HG02759 (cell line): ENCODE measurements around the gene DDX49.

Experiments
- ATAC-seq: cut with Tn5 transposase; IDR thresholded peaks from one replicate; pipeline ENCODE4 v1.9.1; 2021; ENCODE audit warnings: mild to moderate bottlenecking, moderate library complexity; ENCODE audit not compliant: unreplicated experiment

The DDX49 gene

DNA sequence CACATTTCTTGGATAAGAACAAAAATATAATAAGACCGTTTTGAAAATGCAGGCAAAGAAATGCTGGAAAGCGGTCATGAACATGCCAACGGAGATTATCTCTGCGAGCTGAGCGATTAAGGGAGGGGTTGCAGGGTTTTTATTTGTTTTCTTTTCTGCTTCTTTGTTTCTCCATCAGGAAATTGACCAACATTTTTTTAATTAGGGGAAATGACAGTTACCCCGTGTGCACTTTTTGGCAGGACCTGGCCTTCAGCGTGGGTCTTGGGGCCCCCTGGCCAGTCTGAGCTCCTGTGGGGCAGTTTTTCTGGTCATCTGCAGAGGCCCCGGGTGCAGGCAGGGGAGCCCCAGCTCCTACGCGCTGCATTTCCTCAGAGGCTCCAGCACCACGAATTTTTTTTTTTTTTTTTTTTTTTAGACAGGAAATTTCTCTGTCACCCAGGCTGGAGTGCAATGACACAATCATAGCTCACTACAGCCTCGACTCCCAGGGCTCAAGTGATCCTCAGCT, 52.8 kb downstream of the DDX49 start:
- ATAC-seq: no peak

- ATAC-seq: no peak
Observed at GRCh38 chr19:18972851-18973250, 53.3 kb downstream of the DDX49 start.

- no peak for ATAC-seq
Observed at GRCh38 chr19:18975011-18975410, 55.5 kb downstream of the DDX49 start.

DNA sequence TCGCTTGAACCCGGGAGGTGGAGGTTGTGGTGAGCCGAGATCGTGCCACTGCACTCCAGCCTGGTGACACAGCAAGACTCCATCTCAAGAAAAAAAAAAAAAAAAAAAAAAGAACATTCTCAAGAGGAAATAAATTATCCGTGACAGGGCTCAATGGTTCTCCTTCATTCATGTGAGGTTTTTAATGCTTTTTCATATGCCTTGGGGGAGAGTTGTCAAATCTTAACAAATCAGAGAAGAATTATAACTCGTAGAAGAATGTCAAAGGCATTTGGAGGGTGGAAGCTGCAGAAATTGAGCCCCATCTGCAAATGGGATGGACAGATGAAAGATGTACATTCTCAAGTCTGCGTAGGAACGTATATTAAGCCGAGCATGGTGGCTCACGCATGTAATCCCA, 56.4 kb downstream of the DDX49 start:
- ATAC-seq: no peak
